B cell (primary cell): Measurements from ENCODE around the gene SDC1.

ENCODE experiments used
- CTCF ChIP-seq: fragments of 200-600 bp; IDR thresholded peaks from one replicate; pipeline ENCODE4 v1.8.0; 2022; ENCODE audit warnings: antibody characterized with exemption, mild to moderate bottlenecking
- EZH2 ChIP-seq: IDR thresholded peaks from 2 replicates; pipeline ENCODE4 v1.6.1; 2012; ENCODE audit warnings: borderline replicate concordance, low read depth, mild to moderate bottlenecking, moderate library complexity, low read length; ENCODE audit not compliant: insufficient read depth, poor library complexity, severe bottlenecking

- no peak for TF ChIP-seq CTCF
- TF ChIP-seq EZH2, result no peak
These were observed 6.3 kb downstream of the SDC1 start for GRCh38 chr2:20218331-20219320.
